NCI-H510A (cell line): ENCODE measurements around the gene LGALS9.
"Not testable (repeated sequence)": the region's sequence is repeated elsewhere in the genome, so short reads cannot be mapped to it uniquely, and the experiment has no call there.

ENCODE experiments used
- DNase-seq: peaks from one replicate; lab custom pipeline; 2025; lab: John Stamatoyannopoulos, UW

LGALS9 gene

GRCh38 chr17:27631411-27631760, 398 bp downstream of the LGALS9 start:
- no peak for DNase-seq

DNA sequence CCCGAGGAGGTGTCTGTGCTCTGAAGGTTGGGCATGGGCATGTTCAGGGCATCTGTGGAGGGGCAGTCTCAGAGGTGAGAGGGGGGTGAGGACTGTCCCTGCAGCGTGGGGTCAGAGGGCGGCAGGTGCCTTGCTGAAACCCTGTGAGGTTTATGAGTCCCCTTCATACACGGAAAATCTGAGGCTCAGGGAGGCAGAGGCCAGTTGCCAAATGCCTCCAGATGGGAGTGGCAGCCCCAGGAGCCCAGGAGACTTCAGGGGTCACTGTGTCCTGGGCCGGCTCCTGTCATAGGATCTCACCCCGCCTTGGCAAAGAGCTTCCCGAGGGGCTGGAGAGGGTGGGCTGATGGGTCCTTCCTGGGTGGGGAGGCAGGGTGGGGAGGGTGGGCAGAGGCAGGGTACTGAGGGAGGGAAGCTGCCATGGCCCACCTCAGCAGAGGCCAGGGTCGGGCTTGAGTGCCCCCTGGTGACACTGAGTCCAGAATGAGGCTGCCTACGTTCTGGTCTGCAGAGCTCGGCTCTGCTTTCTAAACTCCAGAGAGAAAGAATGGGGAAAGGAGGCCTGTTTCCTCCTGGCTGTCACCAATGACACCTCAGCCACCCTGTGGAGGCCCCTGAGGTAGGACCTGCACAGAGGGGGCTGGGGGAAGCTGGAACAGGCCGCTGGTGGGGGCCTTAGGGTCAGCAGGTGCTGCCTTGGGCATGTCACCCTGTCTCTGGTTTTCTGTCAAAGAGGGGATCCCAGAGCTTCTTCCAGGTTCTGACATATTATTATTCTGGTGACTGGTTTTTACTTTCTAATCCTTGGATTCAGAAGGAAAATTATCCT, 1.1 kb downstream of the LGALS9 start:
- no peak for DNase-seq

DNA sequence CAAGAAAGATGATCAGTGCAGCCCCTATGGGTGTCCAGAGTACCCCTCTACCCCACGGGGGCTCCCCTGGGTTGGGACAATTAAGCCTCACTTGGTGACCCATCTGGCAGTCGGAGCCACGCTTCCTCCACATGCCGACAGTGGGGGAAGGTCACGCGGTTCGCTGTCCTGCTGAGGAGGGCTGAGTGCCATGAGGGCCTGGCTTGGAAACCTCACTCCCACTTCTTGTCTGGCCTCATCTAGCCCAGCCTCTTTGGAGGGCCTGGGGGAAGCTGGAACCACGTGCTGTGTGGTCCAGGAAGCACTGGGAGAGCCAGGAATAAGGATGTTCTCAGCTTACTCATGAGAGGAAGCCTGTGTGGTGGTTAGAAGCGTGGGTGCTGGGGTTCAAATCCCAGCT, 1.8 kb downstream of the LGALS9 start:
- not testable (repeated sequence) for DNase-seq

GRCh38 chr17:27633312-27634025, 2.5 kb downstream of the LGALS9 start:
- no peak for DNase-seq

GRCh38 chr17:27634026-27634335, 3.0 kb downstream of the LGALS9 start:
- DNase-seq = no peak

- DNase-seq = no peak
Measured at GRCh38 chr17:27634776-27635175, 3.8 kb downstream of the LGALS9 start.

GRCh38 chr17:27635275-27635823, 4.4 kb downstream of the LGALS9 start:
- DNase-seq = no peak

- DNase-seq = not testable (repeated sequence)
Measured at GRCh38 chr17:27636005-27636520, 5.1 kb downstream of the LGALS9 start.

- DNase-seq = not testable (repeated sequence)
Measured at GRCh38 chr17:27637818-27638217, 6.8 kb downstream of the LGALS9 start.

GRCh38 chr17:27638415-27638914, 7.5 kb downstream of the LGALS9 start:
- DNase-seq = not testable (repeated sequence)

DNA sequence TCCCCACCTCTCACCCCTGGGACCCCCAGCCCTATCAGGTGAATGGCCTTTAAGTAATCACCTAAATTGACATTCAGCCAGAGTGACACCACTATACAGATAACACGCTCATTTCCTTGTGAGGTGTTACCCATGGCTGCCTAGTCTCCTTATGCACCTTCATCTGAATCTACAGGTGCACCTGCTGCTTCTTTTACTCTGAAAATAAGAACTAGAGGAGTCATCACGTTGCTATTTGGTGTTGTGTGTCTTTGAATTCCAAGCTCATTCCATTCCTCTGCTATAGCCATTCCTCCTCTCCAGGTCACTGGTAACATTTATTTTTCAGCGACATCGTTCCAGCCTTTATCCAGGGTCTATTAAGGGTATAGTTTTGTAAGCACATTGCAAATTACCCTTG, 9.8 kb downstream of the LGALS9 start:
- DNase-seq = no peak

- DNase-seq = no peak
Measured at GRCh38 chr17:27644586-27644985, 13.6 kb downstream of the LGALS9 start.

DNA sequence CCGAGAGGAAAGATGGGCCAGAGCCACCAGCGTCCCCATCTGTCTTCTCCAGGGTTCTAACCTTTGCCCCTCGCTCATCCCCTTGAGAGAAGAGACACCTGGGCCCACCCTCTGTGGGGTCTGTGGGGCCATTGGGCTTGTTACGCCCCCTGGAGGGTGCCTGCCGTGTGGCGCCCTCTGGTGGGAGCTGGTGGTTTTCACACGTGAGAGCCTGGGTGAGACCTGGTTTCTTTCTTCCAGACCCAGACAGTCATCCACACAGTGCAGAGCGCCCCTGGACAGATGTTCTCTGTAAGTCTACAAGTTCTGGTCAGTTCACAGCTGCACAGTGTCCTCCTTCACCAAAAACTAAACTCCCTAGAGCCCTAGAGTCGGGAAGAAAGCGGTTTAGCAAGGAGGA, 14.6 kb downstream of the LGALS9 start:
- DNase-seq = not testable (repeated sequence)

DNA sequence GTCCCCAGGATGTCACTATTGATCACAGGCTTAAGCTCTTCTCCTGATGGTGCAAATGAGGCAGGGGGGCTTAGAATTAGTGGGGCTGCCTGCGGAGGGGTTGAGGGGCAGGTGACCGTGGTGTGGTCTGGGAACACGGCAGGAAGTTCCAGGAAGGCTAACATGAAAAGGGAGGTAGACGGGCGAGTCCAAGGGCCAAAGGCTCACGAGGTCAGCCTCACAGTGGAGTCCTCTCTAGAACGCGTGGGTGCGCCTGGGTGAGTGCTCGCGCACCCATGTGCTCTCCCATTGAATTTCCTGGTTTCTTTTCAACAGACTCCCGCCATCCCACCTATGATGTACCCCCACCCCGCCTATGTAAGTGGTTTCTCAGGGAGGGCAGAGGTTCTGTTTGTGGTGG, 15.2 kb downstream of the LGALS9 start:
- DNase-seq = no peak

GRCh38 chr17:27647765-27648164, 16.8 kb downstream of the LGALS9 start:
- DNase-seq = no peak

DNA sequence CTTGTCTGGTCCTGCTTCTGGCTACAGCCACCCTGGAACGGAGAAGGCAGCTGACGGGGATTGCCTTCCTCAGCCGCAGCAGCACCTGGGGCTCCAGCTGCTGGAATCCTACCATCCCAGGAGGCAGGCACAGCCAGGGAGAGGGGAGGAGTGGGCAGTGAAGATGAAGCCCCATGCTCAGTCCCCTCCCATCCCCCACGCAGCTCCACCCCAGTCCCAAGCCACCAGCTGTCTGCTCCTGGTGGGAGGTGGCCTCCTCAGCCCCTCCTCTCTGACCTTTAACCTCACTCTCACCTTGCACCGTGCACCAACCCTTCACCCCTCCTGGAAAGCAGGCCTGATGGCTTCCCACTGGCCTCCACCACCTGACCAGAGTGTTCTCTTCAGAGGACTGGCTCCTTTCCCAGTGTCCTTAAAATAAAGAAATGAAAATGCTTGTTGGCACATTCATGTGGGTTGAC, 18.2 kb downstream of the LGALS9 start:
- DNase-seq = not testable (repeated sequence)

GRCh38 chr17:27649929-27650328, 18.9 kb downstream of the LGALS9 start:
- no peak for DNase-seq

DNA sequence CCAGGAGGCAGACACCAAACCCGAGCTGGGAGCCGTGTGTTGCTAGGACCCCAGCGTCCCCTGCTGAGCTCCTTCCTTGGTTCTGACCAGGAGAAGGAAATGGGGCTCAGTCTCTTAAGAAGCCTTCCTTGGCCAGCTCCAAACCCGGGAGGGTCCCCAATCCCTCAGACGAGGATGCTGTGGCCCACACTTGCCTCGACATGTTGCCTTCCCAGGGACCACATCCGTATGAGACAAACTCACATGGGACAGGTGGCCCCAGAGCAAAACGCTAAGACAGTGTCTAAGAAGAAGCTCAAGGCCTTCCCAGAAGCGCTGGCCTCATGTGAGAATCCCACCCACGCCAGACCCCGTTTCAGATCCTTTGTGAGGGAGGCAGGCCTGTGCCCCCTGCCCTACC, 19.8 kb downstream of the LGALS9 start:
- no peak for DNase-seq

DNA sequence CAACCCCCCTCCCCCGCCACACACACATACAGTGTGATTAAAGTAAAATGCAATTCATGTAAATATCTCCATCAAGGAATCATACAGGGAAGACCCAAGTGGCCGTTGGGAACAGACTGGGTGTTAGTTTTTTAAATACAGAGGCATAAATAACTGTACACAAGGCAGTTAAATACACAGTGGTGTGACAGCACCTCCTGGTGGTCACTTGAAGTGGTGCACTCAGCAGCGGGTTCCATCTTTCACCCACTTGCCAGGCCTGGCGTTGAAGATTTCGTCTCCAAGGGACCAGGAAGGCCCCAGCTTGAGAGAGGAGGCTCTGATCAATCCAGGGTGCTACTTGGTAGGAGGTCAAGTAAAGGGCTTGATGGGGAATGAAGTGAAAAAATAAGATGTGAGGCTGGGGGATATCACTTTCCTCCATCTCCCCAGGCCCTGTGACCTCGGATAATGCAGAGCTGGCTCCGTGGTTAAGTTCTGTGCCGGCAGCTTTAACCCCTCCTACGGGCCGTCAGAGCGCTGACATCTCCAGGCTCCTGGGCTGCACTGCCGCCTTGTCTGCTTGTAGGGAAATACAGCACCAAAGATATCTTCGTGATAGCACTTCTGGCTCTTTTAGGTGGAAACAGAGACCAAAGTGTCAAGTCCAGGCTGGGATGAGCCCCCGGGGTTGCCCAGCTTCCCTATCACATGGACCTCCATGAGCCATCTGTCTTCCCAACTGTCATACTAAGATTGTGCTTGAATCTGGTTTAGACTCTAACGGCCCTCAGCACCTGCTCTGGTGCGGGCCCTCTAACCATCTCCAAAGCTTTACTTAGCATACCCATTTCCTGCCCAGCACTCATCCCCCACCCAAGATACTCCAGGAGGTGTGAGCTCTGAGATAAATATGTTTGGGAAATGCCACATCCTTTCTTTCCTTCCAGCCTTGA, 20.7 kb downstream of the LGALS9 start:
- DNase-seq = no peak

DNA sequence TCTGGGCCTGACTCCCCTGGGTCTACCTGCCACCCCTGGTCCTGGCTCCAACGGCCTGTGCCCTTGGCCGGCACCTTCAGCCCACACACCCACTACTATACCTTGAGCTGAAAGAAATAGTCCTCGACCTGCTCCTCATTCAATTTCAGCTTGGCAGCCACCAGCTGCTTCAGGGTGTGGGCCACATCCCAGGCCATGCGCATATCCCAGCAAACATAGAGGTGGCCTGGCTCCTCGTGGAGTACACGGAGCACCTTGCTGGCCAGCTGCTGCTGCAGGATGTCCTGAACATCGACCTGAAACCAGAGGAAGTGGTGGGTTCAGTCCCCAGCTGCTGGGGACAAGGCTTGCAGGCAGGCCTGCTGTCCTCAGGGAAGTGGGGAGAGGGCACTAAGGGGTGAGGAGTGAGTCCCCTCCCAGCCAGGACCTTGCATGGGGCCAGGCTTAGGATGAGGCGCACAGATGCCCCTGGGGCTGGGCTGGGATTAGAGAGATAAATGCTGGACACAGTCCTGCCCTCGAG, 22.5 kb downstream of the LGALS9 start:
- DNase-seq = not testable (repeated sequence)

GRCh38 chr17:27654136-27654535, 23.1 kb downstream of the LGALS9 start:
- no peak for DNase-seq
